ENCODE results near the gene WWTR1.

WWTR1 gene

DNA sequence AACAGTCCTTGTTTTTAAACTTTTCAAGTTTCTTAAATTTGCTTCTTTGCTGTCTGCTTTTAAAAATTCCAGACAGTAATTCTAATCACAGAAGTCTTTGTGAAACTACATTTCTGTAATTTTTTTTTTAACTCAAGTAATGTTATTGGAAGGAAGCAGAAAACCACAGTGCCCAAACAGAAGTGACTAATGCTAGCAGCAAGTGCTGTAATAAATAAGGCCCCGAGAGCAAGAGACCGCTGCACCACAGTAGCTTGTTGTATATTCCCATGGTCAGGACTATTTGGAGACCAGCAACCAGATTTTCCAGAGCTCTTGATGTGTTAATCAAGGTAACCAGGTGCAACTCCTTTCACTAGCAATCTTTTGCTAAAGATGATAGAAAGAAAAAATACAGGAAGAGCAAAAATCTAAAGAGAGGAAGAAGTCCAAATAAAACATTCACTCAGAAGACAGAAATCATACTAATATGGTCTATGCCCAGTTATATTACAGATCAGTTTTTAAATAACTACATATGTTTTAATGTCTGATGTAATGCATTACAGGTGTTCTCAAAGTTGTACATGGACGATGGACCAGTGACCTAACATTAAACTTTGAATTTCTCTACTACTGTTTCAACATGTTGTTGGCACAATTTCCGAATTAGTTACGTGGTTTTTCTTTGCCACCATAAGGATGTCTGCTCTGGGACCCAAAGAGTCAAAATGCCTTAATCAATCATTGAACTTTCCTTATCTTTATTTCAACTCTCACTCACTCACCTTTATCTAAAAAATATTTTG, 36.4 kb downstream of the WWTR1 start:
- DNase-seq: no peak

DNA sequence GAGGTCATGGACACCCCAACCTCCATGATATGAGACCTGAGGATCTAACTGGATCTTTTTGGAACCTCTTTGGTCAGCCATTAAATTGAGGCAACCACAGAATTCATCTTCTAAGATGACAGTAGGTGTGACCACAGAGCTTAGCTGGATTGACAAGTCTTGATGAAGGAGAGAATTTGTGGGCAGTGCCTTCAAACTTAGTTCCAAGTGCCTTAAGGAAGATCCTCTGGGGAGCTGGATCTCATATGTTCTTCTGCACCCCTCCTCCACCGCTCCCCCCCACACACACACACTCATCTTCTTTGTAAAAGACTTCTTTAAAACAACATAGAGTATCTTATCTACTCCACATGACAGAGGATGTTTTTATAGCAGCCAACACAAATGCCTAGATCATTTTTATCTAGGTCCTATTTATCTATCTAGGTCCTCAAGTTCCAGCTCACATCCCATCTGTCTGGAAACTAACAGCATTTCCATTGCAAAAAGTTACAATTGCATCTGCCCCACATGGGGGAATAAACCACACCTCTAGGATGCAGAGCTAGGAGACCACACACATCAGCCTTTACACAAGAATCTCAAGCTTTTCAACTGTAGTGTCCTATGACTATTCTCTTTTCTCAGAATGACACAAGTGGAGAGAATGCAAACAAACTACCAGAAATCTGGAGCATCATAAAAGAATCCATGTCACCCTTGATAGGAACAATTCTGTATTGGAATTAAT, 37.4 kb downstream of the WWTR1 start:
- no peak for DNase-seq

DNA sequence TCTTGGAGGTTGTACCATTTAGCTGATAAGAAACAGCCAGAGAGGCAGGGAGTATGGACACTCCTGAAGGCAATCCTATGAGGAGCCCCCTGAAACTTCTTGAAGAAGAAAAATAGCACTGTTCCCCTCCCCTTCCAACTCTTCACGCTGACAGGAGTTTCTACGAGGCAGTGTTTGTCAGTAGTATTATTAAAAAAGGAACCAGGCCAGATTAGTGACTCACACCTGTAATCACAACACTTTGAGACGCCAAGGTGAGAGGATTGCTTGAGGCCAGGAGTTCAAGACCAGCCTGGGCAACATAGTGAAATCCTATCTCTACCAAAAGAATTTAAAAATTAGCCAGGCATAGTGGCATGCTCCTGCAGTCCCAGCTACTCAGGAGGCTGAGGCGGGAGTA, 38.7 kb downstream of the WWTR1 start:
- no peak for DNase-seq

DNA sequence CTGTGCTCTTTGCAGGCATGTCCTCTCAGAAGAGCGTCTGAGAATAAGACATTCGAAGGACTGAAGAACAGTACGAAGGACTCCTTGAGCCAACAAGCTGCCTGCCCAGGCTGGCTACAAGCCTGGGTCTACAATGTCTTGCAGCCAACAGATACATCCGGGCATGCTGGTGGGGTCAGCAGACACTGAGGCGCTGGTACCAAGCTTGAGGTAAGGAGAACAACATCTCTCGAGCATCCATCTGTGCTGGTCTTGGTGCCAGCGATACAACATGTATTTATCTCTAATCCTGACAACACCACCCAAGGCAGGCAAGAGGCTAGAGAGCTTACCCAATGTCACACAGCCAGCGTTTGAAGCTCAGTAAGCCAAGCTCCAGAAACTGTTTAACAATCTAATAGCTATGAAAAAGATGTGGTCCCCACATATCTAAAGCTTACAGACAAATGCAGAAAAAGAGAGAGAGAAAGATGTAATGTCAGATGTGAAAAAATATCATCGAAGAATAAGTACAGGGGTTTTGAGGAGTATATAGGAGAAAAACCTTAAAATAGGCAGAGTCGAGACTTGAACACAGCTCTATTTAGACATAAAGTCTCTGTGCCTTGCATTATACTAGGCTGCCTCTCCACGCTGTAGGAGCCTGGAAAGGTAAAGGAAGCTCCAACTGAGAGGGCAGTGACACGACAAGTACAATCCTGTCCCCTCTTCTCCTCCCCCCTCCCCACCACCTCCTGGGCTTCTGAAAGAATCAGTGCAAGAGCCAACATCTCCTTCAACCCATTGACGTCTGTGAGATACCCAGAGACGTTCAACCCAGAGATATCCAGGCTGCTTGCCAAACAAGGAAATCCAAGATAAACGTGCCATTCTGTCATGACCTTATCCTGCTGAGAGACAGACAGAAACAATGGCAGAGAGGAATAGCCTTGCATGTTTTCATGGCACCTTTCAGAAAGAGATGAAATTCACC, 39.4 kb downstream of the WWTR1 start:
- no peak for DNase-seq

DNA sequence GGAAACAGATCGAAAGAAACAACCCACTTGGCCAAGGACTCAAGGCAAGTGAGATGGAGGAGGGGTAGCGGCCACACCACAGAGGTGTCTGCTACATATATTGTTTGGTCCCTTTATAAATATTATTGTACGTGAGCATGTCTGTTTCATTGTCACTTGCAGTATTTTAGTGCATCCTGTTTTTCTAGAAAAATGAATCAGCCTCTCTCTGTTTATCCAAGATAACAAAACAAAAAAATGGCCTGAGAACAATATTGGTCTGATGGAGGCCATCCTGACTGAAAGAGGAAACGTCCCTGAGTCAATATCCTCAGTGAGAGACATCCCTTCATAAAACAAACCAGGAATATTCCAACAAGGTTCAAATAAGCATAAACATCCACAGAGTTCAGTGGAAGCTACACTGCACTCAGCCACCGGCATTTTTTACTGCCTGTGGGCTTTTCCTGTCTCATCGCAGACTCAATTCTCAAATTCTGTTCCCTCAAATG, 42.0 kb downstream of the WWTR1 start:
- DNase-seq: no peak

DNA sequence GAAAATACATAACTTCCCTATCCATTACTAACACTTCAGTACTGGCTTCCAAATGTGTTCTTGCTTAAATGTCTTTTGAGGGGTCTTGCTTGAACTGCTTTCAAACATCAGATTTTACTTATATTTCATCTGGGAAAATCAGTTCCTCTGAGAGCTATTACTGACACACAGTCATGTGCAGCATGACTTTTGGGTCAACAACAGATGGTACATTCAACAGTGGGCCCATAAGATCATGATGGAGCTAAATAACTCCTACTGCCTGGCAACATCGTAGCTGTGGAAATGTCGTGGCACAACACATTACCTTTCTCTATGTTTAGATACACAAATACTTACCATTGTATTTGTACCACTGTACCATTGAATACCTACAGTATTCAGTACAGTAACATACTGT, 43.8 kb downstream of the WWTR1 start:
- DNase-seq: no peak

DNA sequence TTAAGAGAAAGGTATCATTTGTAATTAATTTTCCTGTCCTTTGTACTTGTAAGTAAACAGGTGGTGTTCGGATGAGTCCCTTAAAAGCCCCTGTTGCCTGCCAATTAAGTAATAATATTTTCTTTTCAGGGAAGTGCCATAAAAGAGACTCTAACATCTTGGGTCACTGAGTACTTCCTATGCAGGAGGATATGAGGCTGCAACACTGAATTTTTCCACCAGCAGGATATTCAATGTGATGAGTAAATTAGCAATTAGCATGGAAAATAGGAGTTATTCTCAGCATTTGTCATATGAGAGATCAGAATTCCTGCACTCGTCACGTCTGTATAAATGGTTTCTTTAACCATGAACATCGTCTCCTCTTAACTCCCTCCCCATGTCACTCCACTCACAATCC, 45.4 kb downstream of the WWTR1 start:
- DNase-seq: no peak

DNA sequence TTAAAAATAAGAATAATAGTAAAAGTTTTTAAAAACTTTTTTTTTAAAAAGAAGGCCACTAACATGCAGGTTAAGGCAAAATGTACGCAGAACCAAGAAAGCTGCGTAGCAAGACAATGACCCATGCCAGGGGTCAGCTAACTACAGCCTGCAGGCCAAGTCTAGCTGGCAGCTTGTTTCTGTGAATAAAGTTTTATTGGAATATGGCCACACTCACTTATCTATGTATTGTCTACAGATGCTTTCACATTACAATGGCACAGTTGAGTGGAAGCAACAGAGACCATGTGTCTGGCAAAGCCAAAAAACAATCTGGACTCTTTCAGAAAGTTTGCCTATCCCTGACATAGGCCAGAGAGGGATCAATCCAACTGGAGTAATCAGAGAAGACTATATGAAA, 46.7 kb downstream of the WWTR1 start:
- DNase-seq: no peak

DNA sequence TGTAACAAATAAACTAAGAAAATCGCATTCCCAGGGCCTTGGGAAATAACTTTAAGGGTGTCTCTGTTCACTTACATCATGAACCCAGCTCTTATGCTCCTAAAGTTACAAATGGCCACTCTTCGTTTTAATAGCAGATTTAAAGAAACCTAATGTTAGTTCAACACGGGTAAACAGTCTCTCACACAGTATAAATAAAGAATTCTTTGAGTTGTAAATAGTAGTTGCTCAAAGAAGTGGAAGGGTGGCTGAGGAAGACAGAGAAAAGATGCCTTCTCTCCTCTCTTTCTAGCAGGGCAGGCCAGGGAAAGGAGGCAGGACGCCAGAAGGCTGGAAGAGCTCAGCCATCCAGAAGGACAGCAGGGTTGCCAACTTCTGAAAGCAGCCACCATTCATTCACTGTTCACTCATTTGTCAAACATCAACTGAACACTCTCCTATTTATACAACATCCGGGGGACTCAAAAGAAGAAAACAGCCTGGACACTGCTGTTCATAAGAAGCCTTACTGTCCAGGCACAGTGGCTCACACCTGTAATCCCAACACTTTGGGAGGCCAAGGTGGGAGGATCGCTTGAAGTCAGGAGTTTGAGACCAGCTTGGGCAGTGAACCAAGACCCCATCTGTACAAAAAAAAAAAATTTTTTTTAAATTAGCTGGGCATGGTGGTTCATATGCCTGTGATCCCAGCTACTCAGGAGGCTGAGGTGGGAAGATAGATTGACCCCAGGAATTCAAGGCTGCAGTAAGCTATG, 47.3 kb downstream of the WWTR1 start:
- DNase-seq: no peak

DNA sequence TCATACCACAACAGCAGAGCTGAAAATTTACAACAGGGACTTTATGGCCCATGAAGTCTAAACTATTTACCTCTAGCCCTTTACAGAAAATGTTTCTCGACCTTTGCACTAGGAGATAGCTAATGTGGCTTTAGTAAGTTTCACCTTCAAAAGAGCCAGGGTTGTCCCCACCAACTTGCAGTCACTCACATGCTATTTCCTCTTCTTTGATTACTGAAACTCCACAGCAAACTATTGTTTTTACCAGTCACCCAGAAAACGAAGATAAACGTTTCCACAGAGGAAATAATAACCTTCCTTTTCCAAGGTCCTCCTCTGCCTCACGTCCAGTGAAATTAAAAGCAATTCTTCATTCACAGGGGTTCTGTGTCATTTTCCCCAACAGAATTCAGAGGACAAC, 48.2 kb downstream of the WWTR1 start:
- no peak for DNase-seq

DNA sequence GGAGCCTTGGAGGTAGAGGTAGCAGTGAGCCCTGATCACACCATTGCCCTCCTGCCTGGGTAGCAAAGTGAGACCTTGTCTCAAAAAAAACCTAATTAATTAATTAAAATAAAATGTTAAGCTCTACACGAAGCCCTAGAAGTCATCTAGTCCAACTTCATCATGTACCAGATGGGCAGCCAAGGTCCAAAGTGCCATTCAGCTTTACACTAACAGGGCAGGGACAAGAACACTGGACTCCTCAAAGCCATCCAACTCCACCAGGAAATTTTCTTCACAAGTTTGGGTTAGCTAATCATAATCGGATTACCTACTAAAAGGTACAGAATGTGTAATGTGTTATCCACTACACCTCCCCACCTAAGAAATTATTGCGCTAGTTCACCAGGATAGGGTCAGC, 48.8 kb downstream of the WWTR1 start:
- no peak for DNase-seq

DNA sequence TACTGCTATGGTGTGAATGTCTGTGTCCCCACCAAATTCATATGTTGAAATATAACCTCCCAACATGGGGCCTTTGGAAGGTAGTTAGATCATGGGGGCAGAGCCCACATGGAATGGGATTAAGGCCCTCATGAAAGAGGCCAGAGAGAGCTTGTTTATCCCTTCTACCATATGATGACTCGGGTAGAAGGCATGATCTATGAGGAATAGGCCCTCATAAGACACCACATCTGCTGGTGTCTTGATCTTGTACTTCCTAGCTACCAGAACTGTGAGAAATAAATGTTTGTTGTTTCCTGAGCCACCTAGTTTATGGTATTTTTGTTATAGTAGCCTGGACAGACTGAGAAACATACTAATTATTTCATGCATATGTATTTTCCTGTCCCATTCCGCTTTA, 51.9 kb downstream of the WWTR1 start:
- DNase-seq: no peak

DNA sequence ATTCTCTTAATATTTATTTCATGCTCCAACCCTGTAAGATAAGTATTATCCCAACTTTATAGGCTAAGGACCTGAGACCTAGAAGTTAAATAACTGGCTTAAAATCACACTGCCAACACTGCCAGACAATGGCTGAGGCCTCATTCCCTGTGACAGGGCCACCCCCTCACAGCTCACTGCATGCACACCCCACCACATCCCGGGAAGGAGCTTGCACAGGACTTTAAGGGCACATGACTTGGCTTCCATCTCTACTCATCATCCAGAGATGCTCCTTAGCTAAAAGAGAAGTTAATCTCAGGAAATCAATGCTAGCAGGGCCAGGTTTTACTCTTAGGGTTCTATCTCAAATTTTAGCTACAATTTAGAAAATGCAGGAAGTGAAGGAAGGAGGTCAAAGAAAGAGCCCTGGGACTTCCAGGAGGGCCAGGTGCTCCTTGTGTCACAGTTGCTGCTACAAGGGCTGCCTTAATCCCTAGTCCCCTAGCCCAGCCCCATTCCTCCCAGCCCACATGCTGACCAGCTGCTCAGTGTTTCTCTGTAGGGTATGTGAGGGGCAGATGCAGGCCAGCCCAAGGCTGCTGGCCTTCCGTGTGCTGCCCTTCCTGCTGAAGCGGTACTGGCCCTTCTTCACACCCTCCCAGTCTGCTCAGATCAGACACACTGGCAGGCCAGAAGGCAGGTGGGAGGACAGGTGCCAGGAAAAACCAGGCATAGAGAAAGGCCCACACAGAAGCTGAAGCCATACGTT, 53.5 kb downstream of the WWTR1 start:
- no peak for DNase-seq

DNA sequence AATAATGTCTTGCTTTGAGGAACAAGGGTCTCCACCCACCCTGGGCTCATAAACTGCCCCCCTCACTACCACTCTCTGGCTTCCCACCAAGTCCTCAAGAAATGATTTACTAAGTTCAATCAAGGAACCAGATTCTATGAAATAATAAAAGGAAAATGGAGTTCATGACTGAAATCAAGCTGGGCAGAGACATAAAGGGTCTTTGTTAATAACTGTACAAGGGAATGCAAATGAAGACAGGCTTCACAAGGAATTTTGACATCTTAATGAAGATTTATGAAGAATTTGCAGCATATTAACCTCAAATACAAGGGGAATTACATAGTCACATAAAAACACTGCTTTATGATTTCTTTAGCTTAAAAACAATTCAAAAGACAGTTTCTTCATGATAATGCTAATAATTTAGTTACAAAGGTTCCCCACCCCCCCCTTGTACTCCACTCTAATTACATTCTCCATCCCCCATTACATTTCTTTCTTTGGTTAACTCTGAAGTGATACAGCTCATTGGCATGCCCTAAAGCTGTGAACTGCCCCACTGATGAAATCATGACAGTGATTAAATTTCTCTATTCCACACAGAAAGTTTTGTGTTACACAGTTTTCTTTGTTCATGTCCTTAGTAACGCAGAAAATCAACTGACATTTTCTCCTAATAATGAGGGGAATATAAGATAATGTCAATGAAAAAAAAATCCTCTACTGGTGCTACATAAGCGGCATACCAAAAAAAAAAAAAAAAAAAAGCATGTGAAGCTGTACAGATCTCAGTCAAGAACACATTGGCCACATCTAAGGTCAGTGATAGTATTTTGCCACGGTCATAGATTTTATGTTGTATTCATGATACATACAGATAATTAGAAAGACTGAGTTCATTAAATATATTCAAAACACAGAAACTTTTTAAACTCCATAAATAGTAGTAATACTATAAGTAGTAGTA, 54.4 kb downstream of the WWTR1 start:
- DNase-seq: no peak

DNA sequence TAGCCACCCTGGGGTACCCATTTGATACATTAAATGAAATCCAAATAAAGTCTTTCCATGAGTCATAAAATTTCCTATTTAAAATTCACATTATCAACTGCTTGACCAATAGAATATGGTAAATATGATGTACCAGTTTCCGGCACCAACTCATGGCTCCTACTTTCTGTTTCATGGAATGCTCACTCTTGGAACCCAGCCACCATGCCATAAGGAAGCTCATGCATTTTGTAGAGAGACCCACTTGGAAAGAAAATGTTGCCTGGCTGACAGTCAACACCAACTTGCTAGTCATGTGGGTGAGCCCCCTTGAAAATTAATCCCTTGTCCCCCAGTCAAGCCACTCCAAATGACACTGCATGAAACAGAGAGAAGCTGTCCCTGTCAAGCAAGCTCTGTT, 57.2 kb downstream of the WWTR1 start:
- DNase-seq: no peak

DNA sequence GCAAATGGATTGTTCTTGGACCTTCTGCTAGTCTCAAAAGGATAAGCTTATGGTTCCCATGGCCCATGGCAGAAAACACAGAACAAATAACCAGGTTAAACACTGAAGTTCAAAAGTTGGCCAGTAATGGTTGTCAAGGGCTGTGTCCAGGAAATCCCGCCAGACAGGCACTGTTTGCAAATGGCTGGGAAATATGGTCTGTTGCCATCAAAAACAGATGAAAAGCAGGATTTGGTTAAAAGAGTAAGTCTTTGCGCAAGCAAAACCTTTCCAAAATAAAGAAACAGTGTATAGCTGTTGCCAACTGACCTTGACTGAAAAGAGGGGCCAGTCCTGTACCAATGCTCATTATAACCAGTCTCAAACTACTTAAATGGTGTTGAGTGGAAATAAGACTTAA, 58.6 kb downstream of the WWTR1 start:
- DNase-seq: no peak

DNA sequence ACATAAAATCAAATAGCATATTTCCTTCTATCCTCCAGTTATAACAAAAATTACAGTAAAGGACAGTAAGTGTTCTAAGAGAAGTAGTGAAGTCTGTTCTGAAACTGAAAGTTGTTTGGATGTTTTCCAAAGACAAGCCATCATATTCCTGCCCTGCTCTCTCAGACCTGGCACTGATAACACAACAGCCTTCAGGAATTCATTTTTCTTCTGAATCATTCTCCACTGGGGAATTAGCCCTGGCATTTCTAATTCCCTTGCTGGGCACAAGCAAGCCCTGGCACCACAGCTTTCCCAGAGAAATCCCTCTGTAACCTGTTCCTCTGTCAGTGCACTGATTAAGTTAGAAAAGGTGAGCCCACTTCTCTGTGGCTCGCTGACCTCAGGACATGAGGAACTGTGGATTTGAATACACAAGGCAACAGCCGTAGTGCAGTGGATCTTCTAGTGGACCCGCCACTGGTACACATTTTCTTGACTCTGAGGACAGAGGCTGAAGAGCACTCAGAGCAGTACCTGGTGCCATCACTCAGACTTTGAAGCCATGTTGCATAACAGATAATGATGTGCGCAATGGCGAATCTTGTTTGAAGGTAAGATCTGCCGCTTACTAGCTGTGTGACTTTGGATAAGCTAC, 61.6 kb downstream of the WWTR1 start:
- no peak for DNase-seq

DNA sequence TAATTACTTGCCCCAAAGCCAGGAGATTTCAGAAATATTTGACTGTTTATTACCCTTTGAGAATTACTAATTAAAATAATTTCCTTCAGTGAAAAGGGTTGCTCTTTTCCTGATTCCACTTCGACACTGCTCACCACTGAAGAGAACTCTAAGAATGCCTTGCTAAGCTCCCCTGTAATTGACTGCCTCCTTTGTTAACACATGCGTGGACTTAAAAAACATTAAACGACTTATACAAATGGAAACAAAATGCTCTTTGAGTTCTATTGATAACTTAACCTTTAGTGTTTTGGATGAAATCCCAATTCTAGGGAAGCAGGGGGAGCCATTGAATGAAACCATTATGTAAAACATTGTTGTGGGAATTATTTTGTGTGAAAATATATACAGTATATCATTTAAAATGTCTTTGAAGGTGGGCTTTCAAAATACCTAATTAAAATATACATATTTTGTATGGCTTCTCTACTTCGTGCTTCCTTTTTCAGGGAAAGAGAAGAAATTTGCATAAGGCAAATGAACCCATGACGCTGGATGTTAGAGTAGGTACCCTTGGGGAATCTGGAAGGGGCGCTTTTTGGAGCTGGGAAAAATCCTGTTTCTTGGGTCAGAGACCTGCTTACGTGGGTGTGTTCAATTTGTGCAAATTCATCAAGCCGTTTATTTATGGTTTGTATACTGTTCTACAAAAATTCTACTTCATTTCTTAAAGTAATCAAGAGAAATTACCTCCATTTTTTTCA, 64.2 kb downstream of the WWTR1 start:
- no peak for DNase-seq

DNA sequence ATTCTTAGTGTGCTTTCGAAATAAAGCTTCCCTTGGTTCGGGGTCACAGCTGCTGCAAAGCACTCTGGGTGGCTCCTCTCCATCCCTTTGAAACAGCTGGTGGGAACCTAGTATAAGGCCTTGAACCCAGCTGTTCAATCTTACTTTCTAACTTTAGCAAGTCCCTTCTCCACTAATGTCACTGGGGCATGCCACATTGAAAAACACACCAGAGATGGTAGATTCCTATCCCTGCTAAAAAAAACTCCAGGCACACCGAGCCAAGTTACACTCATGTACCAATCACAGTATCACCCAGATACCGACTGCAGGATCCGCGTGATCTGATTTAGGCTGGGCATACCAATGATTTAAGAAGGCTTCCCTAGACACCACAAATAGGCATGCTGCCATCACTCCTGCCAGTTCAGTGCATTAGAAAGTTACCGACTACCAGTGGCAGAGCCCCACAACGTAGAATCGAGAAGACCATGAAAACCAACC, 65.0 kb downstream of the WWTR1 start:
- no peak for DNase-seq
